Activated naive CD4-positive, alpha-beta T cell treated with Interleukin-2 at 50 U/mL for 16 hours (primary cell): ENCODE data around the gene TNS3.

ENCODE experiments used
- DNase-seq: peaks from one replicate; pipeline ENCODE4 v3.0.0-alpha.2; 2020

TNS3 gene

GRCh38 chr7:47233996-47234395 is 347.9 kb downstream of the TNS3 start:
- DNase-seq, result no peak

DNA sequence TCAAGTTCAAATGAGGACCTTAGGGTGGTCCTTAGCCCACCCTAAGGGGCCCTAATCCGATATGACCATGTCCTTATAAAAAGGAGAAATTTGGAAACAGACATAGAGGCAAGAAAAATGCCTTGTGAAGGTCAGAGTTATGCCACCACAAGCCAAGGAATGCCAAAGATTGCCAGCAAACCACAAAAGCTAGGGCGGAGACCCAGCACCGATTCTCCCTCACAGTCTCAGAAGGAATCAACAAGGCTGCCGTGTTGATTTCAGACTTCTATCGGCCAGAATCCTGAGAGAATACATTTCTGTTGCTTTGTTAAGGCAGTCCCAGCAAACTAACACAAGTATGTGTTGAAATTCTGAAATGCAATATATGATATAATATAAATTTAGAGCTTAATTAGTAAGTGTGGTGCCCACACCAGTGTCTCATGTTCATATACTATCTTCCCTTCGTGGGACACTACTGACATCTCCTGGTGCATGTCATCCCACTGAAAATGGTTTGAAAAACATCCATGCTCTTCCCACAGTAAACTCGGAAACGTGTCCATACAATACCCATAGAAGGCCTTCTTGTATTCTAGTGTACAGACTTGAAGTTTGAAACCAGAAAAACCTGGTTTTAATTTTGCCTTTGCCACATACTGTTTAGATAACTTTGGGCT is 349.0 kb downstream of the TNS3 start:
- DNase-seq, result no peak

GRCh38 chr7:47231627-47232026 is 350.3 kb downstream of the TNS3 start:
- DNase-seq, result no peak

- no peak for DNase-seq
Observed at GRCh38 chr7:47231032-47231431, 350.9 kb downstream of the TNS3 start.

GRCh38 chr7:47228386-47229014 is 353.4 kb downstream of the TNS3 start:
- no peak for DNase-seq

- no peak for DNase-seq
Observed at GRCh38 chr7:47227762-47228177, 354.1 kb downstream of the TNS3 start.

DNA sequence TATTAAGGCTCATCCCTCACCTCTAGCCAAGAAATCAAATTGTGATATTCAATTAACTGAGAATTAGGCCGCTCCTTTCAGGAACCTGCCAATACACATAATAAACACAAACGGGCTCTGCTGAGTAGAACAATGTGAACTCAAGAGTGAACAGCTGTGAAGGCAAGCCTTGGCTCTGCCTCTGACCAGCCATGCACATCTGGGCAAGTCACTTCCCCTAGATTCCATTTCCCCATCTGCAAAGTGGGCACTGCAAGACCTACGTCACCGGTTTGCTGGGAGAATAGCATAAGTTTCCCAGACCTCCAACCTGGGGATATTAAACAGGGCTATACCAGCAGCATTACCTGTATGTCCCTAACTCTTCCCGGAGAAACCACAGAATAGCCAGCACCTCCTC is 355.2 kb downstream of the TNS3 start:
- no peak for DNase-seq

DNA sequence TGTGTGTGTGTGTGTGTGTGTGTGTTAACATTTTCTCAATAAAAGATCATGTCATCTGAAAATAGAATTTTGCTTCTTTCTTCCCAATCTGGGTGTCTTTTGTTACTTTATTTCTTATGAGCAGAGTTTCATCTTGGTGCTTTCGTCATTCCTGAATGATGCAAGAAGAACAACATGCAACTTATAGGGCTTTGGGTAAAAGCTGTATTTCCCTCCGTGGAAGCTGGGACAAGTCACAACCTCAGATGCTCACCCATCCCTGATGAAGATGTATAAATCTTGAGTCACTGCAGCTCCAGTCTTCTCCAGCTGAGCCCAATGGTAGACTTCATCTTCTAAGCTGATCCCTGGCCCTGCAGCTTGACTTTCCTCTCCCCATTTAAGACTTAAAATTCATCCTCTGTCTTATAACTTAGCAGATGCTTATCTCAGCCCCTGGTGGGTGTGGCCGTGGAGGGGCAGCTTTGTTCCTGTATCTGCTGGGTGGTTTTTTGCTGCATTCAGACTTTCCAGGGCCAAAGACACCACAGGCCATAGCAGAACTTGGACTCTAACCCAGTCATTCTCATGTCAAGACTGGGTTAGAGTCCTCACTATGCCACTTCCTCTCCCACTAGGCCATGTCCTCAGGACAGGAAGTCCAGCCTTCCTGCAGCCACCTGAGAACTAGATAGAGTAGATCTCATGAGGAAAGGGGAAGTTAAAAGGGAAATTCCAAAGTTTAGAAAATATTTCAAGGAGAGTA is 356.4 kb downstream of the TNS3 start:
- DNase-seq, result no peak
